OCI-LY3 (cell line): ENCODE measurements around the gene MAPK12.

Experiments used
- H2AFZ ChIP-seq: fragments of 200-600, 300-600 bp; shearing (Covaris generic); 2 replicates; pipeline ENCODE4 v1.6.0; 2014; ENCODE audit warnings: antibody characterized with exemption, low read depth, low read length
- H3K27ac ChIP-seq: fragments of 200-600, 300-600 bp; sonication (generic); 2 replicates; pipeline ENCODE4 v1.5.1; 2014; ENCODE audit warnings: mild to moderate bottlenecking, low read length, moderate library complexity, mixed read lengths
- H3K27me3 ChIP-seq: fragments of 200-600, 300-600 bp; sonication (generic); 2 replicates; pipeline ENCODE4 v1.6.1; 2014; ENCODE audit warnings: low read depth, low read length, mixed read lengths
- H3K36me3 ChIP-seq: fragments of 200-600, 300-600 bp; sonication (generic); replicated peaks from 2 replicates; pipeline ENCODE3; 2014; ENCODE audit warnings: low read depth, low read length, mixed read lengths
- H3K4me1 ChIP-seq: fragments of 300-600, 200-600 bp; sonication (generic); 2 replicates; pipeline ENCODE4 v1.6.1; 2014; ENCODE audit warnings: low read length, mixed read lengths
- H3K4me2 ChIP-seq: fragments of 200-600, 300-600 bp; sonication (generic); 2 replicates; pipeline ENCODE4 v1.6.1; 2014; ENCODE audit warnings: low read length, mixed read lengths
- H3K4me3 ChIP-seq: fragments of 300-600, 200-600 bp; sonication (generic); 2 replicates; pipeline ENCODE4 v1.5.1; 2014; ENCODE audit warnings: antibody characterized with exemption, mild to moderate bottlenecking, low read length, moderate library complexity
- H3K79me2 ChIP-seq: fragments of 300-600, 200-600 bp; shearing (Covaris generic); 2 replicates; pipeline ENCODE4 v1.6.1; 2014; ENCODE audit warnings: mild to moderate bottlenecking, low read length, mixed read lengths
- H3K9ac ChIP-seq: fragments of 300-600, 200-600 bp; shearing (Covaris generic); 2 replicates; pipeline ENCODE4 v1.6.0; 2014; ENCODE audit warnings: mild to moderate bottlenecking, low read length, moderate library complexity
- H3K9me3 ChIP-seq: fragments of 200-600, 300-600 bp; shearing (Covaris generic); 2 replicates; pipeline ENCODE4 v1.6.1; 2014; ENCODE audit warnings: low read length, mixed read lengths; ENCODE audit not compliant: insufficient read depth
- H4K20me1 ChIP-seq: fragments of 200-600, 300-600 bp; sonication (generic); 2 replicates; pipeline ENCODE4 v1.6.1; 2016; ENCODE audit warnings: low read length, mixed read lengths; ENCODE audit not compliant: insufficient read depth
- EZH2phosphoT487 ChIP-seq: fragments of 200-600 bp; shearing (Covaris generic); IDR thresholded peaks from 2 replicates; pipeline ENCODE4 v1.6.1; 2018; ENCODE audit warnings: antibody characterized with exemption, mixed run types, low read depth
- TF ChIP-seq, protein P1 (sequence below): fragments of 200-600, 300-600 bp; sonication (generic); IDR thresholded peaks from 2 replicates; pipeline ENCODE4 v1.5.1; 2014; ENCODE audit warnings: antibody characterized with exemption, low read length, low read depth

MAPK12 gene

DNA sequence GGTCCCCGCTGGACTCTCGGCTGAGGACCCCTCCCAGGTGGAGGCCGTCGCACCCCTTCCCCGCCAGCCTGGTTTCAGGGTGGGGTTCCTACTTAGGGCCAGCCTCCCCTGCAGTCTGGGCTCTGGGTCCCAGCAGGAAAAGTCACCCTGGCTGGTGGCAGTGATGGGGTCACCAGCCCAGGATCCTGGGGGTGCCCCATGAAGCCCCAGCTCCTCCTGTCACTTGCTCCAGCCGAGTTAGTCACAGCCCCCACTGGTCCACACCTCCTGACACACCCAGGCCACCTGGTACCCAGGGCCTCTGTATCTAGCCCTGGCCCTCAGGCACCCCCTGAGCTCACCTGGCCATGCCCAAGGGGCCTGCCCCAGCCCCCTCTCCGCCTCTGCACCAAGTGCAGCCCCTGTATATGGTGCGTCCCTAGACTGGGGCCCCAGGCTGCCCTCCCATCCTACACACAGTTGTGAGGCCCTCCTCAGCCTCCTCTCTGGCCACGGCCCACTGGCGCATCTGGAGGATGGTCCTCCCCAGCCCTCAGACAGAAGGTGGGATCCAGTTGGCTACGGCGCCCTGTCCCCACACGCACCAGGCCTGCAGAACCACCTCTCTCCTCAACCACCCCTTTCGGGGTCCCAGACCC is 39.3 kb upstream of the MAPK12 start:
- Histone ChIP-seq H3K4me3 (no peak overlapping the region), H3K9ac (no peak overlapping the region)

DNA sequence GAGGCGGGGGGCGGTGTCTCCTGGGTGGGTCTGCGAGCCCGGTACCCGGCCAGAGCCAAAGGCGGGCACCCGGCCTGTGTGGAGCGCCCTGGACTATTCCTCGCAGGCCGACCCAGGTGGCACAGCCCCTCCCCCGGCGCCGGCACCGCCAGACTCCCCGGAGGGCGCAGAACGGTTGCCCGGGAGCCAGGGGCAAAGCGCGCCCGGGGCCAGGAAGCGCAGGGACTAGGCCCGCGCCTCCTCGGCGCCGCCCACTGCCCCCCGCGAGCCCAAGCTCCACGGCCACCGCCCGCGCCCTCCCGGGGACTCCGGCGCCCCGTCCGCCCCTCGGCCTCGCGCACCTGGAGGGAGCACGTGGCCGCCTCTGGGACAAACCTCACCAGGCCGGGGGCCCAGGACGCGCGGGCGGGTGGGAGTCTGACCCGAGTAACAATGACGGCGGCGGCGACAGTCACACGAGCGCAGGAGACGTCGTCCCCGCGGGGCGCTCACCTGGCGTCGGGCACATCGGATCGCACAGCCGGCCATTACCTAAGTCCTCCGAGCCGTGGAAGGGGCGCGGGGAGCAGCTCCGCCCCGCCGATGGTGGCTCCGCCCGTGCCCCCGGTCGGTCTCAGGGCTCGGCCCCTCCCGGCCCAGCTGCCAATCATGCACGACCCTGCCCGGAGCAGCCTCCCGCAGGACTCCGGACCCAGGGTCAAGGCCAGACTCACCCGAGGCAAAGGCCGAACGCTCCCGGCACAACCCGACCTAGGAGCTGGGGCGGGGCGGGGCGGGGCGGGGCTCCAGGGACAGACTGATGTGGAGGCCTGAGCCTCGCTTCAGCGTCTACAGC is 38.5 kb upstream of the MAPK12 start:
- Histone ChIP-seq H3K9ac (no peak overlapping the region), H3K36me3 (no peaks in the 10 kb centered on the region), H3K9me3 (no peaks in the 10 kb centered on the region), H3K27ac (no peak overlapping the region), H3K79me2 (peaks cover 83% of the 10 kb centered on the region), H3K27me3 (no peaks in the 10 kb centered on the region), H3K4me1 (peaks cover 33% of the 10 kb centered on the region), H4K20me1 (peaks cover 61% of the 10 kb centered on the region), H3K4me3 (no peak overlapping the region), H2AFZ (no peak overlapping the region), H3K4me2 (no peak overlapping the region)
- no peak for TF ChIP-seq EZH2phosphoT487
- TF ChIP-seq, protein P1, sequence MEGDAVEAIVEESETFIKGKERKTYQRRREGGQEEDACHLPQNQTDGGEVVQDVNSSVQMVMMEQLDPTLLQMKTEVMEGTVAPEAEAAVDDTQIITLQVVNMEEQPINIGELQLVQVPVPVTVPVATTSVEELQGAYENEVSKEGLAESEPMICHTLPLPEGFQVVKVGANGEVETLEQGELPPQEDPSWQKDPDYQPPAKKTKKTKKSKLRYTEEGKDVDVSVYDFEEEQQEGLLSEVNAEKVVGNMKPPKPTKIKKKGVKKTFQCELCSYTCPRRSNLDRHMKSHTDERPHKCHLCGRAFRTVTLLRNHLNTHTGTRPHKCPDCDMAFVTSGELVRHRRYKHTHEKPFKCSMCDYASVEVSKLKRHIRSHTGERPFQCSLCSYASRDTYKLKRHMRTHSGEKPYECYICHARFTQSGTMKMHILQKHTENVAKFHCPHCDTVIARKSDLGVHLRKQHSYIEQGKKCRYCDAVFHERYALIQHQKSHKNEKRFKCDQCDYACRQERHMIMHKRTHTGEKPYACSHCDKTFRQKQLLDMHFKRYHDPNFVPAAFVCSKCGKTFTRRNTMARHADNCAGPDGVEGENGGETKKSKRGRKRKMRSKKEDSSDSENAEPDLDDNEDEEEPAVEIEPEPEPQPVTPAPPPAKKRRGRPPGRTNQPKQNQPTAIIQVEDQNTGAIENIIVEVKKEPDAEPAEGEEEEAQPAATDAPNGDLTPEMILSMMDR, result no peak

More for the DNA sequence above, 39.3 kb upstream of the MAPK12 start:
- TF ChIP-seq EZH2phosphoT487, result no peak
- TF ChIP-seq, protein P1, result no peak
- no peak overlapping the region for H2AFZ ChIP-seq
- peaks cover 40% of the 10 kb centered on the region for H3K4me1 ChIP-seq
- no peak overlapping the region for H3K4me2 ChIP-seq
- no peaks in the 10 kb centered on the region for H3K9me3 ChIP-seq
- no peaks in the 10 kb centered on the region for H3K27me3 ChIP-seq
- H4K20me1 ChIP-seq, result peaks cover 56% of the 10 kb centered on the region
- peaks cover 85% of the 10 kb centered on the region for H3K79me2 ChIP-seq
- no peak overlapping the region for H3K27ac ChIP-seq
- no peaks in the 10 kb centered on the region for H3K36me3 ChIP-seq

DNA sequence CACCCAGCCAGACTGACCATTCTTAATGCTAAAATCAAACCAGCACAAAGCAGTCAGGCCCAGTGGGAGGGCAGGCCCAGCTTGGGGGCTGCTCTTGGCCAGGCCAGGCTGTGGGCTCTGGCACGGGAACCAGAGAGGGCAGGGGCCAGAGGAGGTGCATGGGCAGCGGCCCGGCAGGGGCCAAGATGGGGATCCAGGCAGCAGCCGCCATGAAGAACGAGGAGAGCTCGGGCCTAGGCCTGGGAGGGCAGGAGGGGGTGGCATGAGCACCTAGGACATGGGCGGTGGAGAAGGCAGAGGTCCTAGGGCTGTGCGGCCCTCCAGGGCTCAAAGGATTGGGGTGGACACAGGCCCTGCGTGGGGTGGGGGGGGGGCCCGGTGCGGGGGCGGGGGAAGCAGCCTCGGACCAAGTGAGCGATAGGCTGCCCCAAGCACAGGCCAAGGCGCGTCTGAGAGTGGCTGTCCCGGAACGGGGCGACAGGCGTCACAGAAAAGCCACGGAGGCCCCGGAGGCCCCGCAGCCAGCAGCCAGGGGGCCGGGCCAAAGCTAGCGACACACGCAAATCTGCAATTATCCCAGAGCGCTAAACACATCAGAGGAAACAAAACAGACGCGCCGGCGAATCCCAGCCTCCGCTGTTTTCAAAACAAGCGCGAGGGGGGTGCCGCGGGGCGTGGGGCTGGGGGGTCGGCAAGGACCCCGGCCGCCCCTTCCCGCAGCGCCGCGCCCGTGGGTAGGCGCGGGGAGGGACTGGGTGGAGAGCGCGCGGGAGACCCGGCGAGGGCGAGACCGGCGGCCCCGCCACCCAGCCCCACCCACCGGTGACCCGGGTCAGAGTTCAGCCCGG is 37.7 kb upstream of the MAPK12 start:
- Histone ChIP-seq H3K27ac (no peak overlapping the region), H2AFZ (no peak overlapping the region), H3K4me3 (no peak overlapping the region), H3K9me3 (no peaks in the 10 kb centered on the region), H3K27me3 (no peaks in the 10 kb centered on the region), H3K4me2 (no peak overlapping the region), H3K4me1 (peaks cover 32% of the 10 kb centered on the region), H3K9ac (no peak overlapping the region), H4K20me1 (peaks cover 68% of the 10 kb centered on the region), H3K79me2 (peaks cover 85% of the 10 kb centered on the region), H3K36me3 (no peaks in the 10 kb centered on the region)
- TF ChIP-seq, protein P1, result no peak
- no peak for TF ChIP-seq EZH2phosphoT487

DNA sequence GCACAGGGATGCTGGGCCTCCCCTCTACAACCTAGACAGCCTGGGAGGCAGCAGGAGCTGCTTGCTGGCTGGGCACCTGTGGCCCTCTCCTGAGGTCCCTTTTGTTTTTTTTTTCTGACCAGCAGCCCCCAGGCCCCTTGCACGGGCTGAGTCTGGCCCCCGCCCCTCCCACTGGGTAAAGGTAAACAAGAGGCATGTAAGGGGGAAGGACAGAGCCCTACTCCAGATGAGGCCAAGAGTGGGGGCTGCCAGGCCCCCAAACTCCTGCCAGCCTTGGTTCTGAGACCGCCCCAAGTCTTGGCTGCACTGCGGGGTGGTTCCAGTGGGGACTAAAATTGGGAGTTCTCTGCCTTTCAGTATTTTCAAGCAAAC is 36.8 kb upstream of the MAPK12 start:
- H3K4me1 ChIP-seq, result peaks cover 32% of the 10 kb centered on the region
- peaks cover 85% of the 10 kb centered on the region for H3K79me2 ChIP-seq
- H3K36me3 ChIP-seq, result no peaks in the 10 kb centered on the region
- H3K9ac ChIP-seq, result no peak overlapping the region
- H2AFZ ChIP-seq, result no peak overlapping the region
- H3K9me3 ChIP-seq, result no peaks in the 10 kb centered on the region
- H4K20me1 ChIP-seq, result peaks cover 71% of the 10 kb centered on the region
- H3K27ac ChIP-seq, result no peak overlapping the region
- no peak overlapping the region for H3K4me2 ChIP-seq
- no peak overlapping the region for H3K4me3 ChIP-seq
- no peaks in the 10 kb centered on the region for H3K27me3 ChIP-seq
- TF ChIP-seq, protein P1, result no peak
- TF ChIP-seq EZH2phosphoT487, result no peak
